Stimulated activated CD4-positive, alpha-beta T cell treated with anti-CD3 and anti-CD28 coated beads, Interleukin-12 subunit alpha, Interleukin-12 subunit beta, amount 100 ng/mL, for 4 hours (primary cell): ENCODE measurements around the gene ADGRE2.
"Not testable (repeated sequence)": the region's sequence is repeated elsewhere in the genome, so short reads cannot be mapped to it uniquely, and the experiment has no call there.

Experiments
- DNase-seq: peaks from one replicate; pipeline ENCODE4 v3.0.0-alpha.2; 2020

Gene ADGRE2

DNA sequence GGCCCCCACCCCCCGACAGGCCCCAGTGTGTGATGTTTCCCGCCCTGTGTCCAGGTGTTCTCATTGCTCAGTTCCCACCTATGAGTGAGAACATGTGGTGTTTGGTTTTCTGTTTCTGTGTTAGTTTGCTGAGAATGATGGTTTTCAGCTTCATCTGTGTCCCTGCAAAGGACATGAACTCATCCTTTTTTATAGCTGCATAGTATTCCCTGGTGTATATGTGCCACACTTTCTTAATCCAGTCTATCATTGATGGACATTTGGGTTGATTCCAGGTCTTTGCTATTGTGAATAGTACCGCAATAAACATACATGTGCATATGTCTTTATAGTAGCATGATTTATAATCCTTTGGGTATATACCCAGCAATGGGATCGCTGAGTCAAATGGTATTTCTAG lies 715 bp downstream of the ADGRE2 start:
- not testable (repeated sequence) for DNase-seq

DNA sequence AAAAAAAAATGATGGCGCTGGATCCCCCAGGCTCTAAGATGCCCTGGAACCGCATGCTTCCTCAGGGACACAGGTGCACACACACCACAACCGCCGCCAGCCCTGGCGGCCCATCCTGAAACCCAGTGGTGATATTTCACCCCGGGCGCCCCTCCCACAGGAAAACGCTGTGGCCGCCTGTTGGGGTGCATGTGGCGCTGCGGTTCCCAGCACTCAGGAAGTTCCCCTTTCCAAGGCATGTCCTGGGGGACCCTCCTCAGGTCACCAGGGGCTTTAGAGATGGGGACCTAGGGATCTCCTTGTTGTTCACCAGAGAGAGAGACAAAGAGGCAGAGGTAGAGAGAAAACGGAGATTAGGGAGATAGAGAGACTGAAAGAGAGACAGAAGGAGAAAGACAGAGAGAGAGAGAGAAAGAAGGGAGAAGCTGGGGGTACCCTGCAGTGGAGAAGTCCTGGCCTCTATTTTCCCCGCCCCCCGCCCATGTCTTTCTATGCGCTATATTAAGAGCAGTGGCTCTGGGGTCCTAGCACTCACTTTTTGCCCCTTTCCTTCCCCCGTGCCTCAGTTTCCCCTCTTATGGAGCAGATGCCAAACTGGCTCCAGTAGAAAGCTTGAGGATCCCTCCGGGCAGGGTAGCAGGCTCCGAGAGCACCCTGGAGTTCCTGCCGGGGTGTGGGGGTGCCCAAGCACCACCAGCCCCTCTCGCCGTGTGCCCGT lies 2.3 kb downstream of the ADGRE2 start:
- no peak for DNase-seq

DNA sequence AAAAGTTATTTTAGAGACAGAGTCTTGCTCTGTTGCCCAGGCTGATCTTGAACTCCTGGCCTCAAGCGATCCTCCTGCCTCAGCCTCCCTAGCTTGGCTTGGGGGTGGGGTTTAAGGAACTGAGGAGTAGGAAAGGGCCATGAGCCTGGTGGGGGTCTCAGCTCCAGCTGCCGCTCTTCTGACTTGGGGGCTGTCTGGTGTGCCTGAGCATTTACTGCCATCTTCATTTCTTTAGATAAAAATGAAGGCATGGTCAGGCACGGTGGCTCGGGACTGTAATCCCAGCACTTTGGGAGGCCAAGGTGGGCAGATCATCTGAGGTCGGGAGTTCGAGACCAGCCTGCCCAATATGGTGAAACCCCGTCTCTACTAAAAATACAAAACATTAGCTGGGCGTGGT lies 3.0 kb downstream of the ADGRE2 start:
- DNase-seq, result not testable (repeated sequence)

DNA sequence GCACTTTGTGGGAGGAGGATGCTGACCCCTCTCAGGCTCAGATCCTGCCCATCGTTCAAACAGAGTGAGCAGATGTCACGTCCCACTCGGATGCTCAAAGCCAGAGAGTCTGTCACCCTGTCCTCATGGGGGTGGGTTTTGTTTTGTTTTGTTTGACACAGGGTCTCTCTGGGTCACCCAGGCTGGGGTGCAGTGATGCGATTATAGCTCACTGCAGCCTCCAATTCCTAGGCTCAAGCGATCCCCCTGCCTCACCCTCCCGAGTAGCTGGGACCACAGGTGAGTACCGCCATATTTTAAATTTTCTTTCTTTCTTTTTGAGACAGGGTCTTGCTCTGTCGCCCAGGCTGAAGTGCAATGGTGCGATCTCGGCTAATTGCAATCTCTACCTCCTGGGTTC lies 4.0 kb downstream of the ADGRE2 start:
- no peak for DNase-seq

DNA sequence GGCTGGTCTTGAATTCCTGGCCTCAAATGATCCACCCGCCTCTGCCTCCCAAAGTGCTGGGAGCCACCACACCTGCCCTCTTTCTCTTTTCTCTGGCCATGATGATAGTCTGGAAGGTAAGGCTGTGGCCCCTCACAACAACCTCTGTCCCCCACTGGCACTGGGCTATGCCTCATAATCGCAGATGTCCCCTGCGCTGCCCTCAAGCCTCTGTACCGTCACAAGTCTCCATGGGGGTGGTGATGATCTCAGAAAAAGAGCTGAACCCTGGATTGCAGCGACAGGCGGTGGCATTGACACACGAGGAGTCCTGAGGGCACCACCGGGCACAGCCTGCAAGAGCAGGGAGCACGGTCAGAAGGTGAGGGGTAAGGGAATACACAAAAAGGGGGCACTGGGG lies 4.6 kb downstream of the ADGRE2 start:
- not testable (repeated sequence) for DNase-seq

DNA sequence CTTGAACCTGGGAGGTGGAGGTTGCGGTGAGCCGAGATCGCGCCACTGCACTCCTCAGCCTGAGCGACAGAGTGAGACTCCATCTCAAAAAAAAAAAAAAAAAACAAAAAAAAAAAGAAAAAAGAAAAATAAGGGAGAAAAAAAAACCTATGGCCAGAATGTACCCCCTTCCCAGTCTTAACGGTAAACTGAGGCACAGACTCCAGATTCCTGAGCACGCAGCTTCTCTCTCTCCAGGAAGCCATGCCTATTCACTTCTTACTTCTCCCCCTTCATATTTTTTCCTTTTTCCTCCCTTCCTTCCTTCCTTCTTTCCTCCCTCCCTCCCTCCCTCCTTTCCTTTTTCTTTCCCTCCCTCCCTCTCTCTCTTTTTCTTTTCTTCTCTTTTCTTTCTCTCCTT lies 5.4 kb downstream of the ADGRE2 start:
- no peak for DNase-seq

DNA sequence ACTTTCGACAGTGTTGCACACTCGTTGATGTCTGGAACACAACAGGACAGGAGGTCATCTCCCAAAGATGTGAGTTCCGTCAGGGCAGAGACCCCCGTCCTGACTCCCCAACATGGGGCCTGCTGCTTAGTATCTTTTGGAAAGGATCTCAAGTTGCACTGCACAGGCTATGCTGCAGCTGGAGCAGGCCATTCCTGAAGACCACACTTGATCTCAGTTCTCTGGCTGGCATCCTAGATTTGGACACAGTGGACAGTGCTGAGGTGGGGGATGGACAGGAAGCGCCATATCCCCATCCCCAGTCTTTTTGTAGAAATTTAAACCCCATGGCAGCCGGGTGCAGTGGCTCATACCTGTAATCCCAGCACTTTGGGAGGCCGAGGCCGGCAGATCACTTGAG lies 5.9 kb downstream of the ADGRE2 start:
- DNase-seq, result no peak

DNA sequence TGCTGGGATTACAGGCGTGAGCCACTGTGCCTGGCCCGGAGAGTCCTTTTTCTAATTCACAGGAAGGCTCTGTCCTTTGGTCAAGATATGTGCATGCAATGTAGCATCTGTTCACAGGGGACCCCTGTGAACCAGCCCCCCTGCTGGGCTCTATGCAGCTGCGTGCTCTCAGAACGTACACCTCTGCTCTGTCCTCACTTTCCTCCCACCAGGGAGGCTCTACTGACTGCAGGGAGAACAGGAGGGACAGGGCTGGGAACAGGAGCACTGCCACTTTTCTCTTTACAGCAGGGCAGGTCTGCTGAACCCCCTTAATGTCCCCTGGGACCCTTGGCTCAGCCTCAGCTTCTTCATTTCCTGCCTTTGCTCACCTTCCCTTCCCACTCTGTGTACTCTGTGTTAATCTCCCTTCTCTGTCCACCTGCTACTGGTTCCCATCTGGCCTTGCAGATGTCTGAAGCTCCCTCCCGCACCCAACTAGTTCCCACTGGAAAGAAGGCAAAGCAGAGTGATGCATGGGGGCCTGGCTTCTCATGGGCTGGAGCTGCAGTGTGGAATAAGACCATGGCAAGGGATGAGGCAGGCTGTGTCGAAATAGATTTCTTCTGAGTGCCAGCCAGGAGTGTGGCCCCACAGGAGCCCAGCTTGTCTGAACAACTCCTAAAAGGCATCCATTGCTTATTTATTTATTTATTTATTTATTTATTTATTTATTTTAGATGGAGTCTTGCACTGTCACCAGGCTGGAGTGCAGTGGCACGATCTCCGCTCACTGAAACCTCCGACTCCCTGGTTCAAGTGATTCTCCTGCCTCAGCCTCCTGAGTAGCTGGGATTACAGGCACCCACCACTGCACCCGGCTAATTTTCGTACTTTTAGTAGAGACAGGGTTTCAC lies 7.2 kb downstream of the ADGRE2 start:
- no peak for DNase-seq

DNA sequence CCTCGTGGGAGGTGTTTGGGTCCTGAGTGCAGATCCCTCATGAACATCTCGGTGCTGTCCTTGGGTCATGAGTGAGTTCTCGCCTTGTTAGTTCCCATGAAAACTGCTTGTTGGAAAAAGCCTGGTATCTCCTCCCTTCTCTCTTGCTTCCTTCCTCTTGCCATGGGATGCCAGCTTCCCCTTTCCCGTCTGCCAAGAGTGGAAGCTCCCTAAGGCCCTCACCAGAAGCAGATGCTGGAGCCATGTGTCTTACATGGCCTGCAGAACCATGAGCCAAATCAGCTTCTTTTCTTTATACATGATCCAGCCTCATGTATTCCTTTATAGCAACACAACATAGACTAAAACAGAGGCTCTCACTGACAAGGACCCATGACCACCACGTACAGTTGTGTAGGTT lies 8.2 kb downstream of the ADGRE2 start:
- DNase-seq, result no peak

DNA sequence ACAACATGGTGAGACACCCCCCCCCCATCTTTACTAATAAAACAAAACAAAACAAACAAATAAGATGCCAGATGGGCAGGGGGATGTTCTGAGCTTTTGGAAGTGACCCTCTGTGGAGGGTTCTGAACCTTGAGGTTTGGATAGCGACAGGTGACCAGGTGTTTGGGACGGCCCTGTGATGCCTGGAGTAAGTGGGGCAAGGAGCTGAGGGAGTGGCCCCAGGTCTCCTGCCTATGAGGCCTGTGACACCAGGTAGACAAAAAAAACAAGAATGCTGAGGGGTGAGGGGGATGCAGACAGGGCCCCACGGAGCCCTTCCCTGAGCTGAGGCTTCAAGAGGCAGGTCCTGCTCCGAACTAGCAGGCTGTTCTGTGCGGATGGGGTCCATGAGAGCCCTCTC lies 9.2 kb downstream of the ADGRE2 start:
- no peak for DNase-seq

DNA sequence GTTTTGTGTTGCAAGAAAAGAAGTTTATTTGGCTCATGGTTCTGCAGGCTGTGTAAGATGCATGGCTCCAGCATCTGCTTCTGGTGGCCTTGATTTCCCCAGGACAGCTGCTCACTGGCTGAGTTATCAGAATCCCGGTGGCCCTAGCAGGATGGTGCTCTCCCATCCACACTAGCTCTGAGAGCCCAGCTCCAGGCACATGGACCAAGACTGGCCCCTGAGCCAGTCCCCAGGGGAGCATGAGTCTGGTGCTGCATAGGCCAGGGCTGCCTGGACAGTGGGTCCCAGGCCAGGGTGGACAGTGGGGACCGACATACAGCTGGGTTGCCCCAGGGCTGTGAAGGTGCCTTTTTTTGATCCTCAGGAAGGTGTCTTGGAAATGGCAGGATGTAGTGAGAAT lies 10.4 kb downstream of the ADGRE2 start:
- no peak for DNase-seq

DNA sequence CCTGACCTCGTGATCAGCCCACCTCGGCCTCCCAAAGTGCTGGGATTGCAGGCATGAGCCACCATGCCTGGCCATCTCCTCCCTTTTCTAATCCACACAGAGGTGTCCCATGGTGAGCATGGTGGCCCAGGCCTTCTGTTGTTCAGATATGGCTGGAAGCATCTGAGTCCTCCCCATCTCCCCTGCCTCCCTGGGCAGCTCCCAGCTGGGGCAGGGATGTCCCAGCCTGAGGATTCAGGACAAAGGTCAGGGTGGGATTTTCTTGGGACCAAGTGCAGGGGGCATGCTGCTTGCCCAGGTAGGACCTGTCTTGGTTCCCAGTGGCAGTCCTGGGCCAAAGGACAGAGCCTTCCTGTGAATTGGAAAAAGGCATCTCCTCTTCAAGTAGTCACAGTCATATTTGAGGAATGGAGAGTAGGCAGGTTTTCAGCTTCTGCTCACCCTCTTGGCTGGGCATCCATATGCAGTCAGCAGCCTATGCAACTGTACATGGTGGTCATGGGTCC lies 10.8 kb downstream of the ADGRE2 start:
- DNase-seq, result no peak

DNA sequence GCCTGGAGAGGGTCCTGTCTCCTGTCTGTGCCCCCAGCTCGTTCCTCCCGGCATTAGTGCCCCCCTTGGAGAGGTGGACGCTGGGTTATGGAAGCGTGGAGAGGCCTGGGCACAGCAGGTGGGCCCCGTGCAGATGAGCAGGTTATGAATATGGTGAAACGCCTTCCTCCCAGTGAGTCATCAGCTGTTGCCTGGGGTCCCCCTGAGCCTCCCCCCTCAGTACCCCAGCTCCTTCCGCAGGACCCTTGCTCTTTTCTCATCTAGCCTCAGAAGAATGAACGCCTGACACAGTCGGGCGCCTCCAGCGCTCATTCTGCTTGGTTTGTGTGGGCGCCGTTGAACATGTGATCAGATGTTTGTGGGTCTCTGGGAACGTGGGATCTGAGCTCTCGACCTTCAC lies 12.5 kb downstream of the ADGRE2 start:
- DNase-seq, result not testable (repeated sequence)

DNA sequence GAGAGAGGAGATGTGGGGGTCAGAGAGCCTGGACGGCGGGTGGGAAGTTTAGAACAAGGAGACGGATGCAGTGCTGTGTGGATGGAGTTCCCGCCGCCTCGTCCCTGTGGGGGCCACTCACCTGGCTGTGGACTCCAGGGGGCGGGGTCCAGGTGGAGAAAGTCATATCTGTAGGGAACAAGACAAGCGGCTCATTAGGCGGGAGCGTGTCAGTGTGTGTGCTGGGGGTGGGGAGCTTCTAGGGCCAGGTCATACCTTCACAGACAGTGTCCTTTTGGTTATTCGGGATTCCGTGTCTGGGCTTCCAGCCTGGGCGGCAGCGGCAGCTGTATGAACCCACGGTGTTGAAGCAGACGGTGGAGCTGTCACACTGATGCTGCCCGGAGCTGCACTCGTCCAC lies 13.0 kb downstream of the ADGRE2 start:
- DNase-seq, result not testable (repeated sequence)

DNA sequence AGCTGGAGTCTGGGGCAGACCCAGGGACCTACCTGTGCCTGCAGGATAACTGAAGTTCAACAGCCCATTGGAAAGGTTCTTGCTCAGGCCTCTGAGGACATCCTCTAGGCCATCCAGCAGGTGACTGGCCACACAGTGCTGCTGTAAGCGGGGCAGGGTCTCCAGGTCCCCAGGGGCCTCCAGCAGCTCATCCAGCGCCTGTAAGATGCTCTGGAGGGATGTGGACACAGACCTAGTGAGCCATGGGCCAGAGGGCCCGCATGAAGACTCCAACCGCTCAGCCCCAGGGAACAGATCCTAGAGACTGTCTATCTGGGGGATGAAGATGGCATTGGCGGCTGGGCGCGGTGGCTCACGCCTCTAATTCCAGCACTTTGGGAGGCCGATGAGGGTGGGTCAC lies 14.0 kb downstream of the ADGRE2 start:
- DNase-seq, result no peak

DNA sequence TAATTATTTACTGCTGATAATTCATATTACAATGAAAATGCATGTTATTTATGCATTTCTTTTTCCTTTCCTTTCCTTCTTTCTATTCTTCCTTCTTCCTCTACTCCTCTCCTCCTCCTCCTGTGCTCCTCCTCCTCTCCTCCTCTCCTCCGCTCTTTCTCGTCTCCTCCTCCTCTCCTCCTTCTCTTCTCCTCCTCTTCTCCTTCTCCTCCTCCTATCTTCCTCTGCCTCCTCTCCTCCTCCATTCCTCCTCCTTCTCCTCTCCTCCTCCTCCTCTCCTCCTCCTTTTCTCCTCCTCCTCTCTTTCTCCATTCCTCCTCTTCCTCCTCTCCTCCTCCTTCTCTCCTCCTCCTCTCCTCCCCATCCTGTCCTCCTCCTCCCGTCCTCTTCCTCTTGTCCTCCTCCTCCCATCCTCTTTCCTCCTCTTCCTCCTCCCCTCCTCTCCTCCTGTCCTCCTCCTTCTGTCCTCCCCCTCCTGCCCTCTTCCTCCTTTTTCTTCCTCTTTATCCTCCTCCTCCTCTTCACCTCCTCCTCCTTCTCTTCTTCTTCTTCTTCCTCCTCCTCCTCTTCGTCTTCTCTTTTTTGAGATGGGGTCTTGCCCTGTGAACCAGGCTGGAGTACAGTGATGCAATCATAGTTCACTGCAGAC lies 14.7 kb downstream of the ADGRE2 start:
- DNase-seq, result no peak

DNA sequence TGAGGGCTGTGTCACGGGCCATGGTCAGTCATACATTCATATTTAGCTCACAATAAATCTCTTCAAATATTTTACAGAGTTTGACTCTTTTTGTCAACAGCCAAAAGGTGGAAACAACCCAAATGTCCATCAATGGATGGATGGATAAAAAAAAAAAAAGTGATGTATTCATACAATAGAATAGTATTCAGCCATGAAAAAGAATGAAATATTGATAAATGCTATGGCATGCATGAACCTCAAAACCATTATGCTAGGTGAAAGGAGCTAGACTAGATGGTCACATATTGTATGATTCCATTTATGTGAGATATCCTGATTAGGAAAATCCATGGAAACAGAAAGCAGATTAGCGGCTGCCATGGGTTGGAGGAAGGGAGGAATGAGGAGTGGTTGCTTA lies 16.2 kb downstream of the ADGRE2 start:
- DNase-seq, result no peak

DNA sequence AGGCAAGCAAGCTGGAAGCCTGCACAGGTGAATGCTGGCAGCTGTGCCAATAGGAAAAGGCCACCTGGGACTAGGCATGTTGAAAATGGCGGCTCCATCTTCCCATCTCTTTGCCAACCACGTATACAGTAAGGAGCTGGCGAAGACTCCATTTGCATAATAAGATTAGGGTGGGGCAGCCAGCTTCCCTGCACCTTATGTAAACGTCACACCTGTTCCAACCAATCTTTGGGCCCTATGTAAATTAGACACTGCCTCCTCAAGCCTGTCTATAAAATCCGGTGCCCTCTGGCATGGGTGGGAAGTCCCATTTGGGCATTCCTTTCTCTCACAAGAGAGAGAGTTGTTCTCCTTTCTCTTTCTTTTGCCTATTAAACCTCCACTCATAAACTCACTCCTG lies 16.8 kb downstream of the ADGRE2 start:
- DNase-seq, result no peak

DNA sequence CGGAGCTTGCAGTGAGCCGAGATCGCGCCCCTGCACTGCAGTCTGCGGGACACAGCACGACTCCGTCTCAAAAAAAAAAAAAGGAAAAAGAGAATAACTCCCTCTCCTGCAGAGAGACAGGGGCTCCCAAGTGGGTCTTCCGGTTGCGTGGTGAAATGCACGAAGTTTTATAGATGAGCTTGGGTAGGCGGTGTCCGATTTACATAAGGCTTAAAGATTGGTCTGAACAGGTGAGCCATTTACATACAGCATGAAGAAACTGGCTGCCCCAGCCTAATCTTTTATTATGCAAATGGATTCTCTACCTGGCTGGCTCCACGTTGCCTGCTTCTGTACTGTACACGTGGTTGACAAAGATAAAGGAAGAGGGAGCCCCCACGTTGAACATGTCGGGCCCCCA lies 19.5 kb downstream of the ADGRE2 start:
- no peak for DNase-seq

DNA sequence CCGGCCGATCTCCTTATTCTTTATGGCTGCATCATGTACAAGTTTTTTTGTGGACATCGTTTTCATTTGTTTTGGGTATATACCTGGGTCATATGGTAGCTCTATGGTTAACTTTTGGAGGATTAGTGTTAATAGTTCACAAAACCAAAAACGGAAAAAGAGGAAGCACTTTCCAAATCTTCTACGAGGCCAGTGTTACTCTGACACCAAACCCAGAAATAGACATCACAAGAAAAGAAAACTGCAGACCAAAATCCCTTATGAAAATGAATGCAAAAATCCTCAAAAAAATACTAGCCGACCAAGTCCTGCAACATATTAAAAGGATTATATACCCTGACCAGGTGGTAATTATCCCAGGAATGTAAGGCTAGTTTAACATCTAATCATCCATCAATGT lies 29.8 kb downstream of the ADGRE2 start:
- DNase-seq, result no peak

DNA sequence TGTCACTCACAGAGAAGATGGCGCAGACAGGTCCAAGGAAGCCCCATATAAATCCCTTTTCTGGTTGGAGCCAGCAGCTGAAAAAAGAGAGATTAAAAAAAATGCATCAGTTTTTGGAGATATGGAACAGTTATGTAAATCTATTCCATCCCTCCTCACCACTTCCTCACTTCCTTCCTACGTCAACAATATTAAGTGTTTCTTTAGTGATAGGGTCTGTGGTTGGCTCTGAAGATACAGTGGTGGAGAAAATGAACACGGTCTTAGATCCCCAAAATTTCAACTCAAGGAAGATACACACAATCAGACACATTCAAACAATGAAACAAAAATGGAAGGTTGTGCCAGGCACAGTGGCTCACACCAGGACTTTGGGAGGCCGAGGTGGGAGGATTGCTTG lies 31.5 kb downstream of the ADGRE2 start:
- no peak for DNase-seq

DNA sequence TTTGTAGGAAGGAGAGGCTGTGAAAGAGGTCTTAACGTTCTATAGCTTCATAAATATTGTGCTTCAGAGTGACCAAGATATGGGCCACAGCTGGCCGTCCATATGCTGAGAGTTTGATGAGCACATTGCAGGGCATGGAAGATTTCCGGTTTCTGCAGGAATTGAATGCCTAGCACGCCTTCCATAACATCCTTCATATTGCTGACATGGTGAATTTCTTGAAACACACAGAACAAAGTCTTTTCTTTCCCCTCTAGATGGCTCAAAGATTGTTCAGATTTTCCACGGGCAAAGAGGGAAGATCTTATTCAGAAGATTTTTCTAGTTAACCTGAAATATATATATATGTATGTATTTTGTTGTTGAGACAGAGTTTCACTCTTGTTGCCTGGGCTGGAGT lies 42.4 kb downstream of the ADGRE2 start:
- DNase-seq, result no peak

DNA sequence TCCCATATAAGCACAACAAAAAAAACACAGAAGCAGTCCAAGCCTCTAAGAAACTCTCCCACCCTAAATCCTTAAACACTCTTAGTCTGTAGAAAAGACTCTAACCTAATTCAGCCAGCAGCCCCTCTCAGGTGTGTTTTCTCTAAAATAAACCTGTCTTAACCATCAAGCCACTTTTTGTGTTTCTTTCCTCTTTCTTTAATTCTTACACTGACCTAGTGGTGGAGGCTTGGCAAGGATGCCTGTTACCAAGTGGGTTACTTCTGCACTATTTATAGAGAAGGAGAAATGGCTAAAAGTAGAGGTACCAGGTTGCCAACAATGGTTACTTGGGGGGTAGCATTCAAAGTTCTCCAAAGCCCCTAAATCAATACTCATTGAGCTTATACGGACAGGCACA lies 44.8 kb downstream of the ADGRE2 start:
- no peak for DNase-seq

DNA sequence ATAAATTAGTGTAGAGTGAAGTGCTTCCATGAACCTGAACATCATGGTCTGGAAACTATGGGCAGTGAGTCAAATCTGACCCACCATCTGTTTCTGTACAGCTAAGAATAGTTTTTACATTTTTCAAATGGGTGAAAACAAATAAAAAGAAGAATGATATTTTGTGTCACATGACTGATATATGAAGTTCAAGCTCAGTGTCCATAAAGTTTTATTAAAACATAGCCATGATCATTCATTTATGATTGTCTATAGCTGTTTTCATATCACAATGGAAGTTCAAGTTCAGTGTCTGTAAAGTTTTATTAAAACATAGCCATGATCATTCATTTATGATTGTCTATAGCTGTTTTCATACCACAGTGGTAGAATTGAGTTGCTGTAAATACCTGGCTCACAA lies 45.9 kb downstream of the ADGRE2 start:
- no peak for DNase-seq
